HEK293 (cell line): Measurements from ENCODE around the gene PNPLA2.

Experiments
- CTCF ChIA-PET: fragments of 350-600 bp; formaldehyde crosslinking; extraction: SDS; loops from one replicate; lab custom pipeline; 2021; ENCODE audit warnings: antibody characterized with exemption; lab: Yijun Ruan, JAX
- POLR2A ChIA-PET: fragments of 300-600 bp; formaldehyde crosslinking; extraction: SDS; loops from one replicate; lab custom pipeline; 2020; ENCODE audit warnings: antibody characterized with exemption, inconsistent platforms; lab: Yijun Ruan, JAX
- H3K27ac ChIP-seq: fragments of 200-500 bp; sonication (Bioruptor generic); 2 replicates; pipeline ENCODE4 v1.5.1; 2014; ENCODE audit warnings: low read depth, low read length, control low read depth, inconsistent platforms; ENCODE audit errors: extremely low read depth
- H3K36me3 ChIP-seq, 2 experiments: fragments of 200-500 bp in 1 of 2; sonication (Bioruptor generic) in 1 of 2; 1 replicate in 1 of 2; 2 replicates in 1 of 2; pipeline ENCODE4 v1.5.1; 2014 to 2017; ENCODE audit warnings: inconsistent platforms in 2 of 2, low read length in 2 of 2; ENCODE audit not compliant: control insufficient read depth in 2 of 2, insufficient read depth in 1 of 2
- H3K4me1 ChIP-seq: fragments of 200-500 bp; sonication (Bioruptor generic); 2 replicates; pipeline ENCODE4 v1.5.1; 2014; ENCODE audit warnings: mild to moderate bottlenecking, low read length, inconsistent platforms; ENCODE audit not compliant: control insufficient read depth, insufficient read depth
- H3K4me3 ChIP-seq: 2 replicates; pipeline ENCODE4 v1.5.1; 2011; ENCODE audit warnings: low read depth, mild to moderate bottlenecking, control low read depth, low read length, moderate library complexity
- H3K9me3 ChIP-seq: fragments of 200-500 bp; sonication (Bioruptor generic); 2 replicates; pipeline ENCODE4 v1.5.1; 2014; ENCODE audit warnings: low read depth, low read length, inconsistent platforms; ENCODE audit not compliant: control insufficient read depth, insufficient read depth
- EGR2 ChIP-seq: fragments of 450-650 bp; formaldehyde crosslinking; IDR thresholded peaks from 2 replicates; pipeline ENCODE4 v1.5.1; 2016; ENCODE audit warnings: low read depth, missing biosample characterization, missing genetic modification characterization
- GLIS1 ChIP-seq: fragments of 450-650 bp; formaldehyde crosslinking; IDR thresholded peaks from 2 replicates; pipeline ENCODE4 v1.5.1; 2016; ENCODE audit warnings: missing biosample characterization, missing genetic modification characterization
- GLIS2 ChIP-seq: fragments of 450-650 bp; formaldehyde crosslinking; IDR thresholded peaks from 2 replicates; pipeline ENCODE4 v1.5.1; 2016; ENCODE audit warnings: missing biosample characterization, missing genetic modification characterization
- ZBTB8A ChIP-seq: fragments of 450-650 bp; formaldehyde crosslinking; IDR thresholded peaks from 2 replicates; pipeline ENCODE4 v1.5.1; 2016; ENCODE audit warnings: missing biosample characterization, missing genetic modification characterization
- ZFHX2 ChIP-seq: fragments of 450-650 bp; formaldehyde crosslinking; conservative IDR thresholded peaks from 2 replicates; pipeline ENCODE4 v1.5.1; 2016; ENCODE audit warnings: missing biosample characterization, missing genetic modification characterization
- ZFP69B ChIP-seq: fragments of 450-650 bp; formaldehyde crosslinking; IDR thresholded peaks from 2 replicates; pipeline ENCODE4 v1.5.1; 2016; ENCODE audit warnings: missing biosample characterization, missing genetic modification characterization
- ZIC2 ChIP-seq: fragments of 450-650 bp; formaldehyde crosslinking; IDR thresholded peaks from 2 replicates; pipeline ENCODE4 v1.5.1; 2016; ENCODE audit warnings: missing biosample characterization, missing genetic modification characterization
- ZNF10 ChIP-seq: fragments of 450-650 bp; formaldehyde crosslinking; IDR thresholded peaks from 2 replicates; pipeline ENCODE4 v1.5.1; 2017; ENCODE audit warnings: missing biosample characterization, missing genetic modification characterization
- ZNF138 ChIP-seq: fragments of 450-650 bp; formaldehyde crosslinking; IDR thresholded peaks from 2 replicates; pipeline ENCODE4 v1.5.1; 2016; ENCODE audit warnings: missing biosample characterization, missing genetic modification characterization, borderline replicate concordance
- ZNF157 ChIP-seq: fragments of 450-650 bp; formaldehyde crosslinking; IDR thresholded peaks from 2 replicates; pipeline ENCODE4 v1.5.1; 2016; ENCODE audit warnings: missing biosample characterization, missing genetic modification characterization
- ZNF184 ChIP-seq: fragments of 450-650 bp; IDR thresholded peaks from 2 replicates; pipeline ENCODE4 v1.5.1; 2018; ENCODE audit warnings: missing biosample characterization, mild to moderate bottlenecking, missing genetic modification characterization
- ZNF24 ChIP-seq: fragments of 450-650 bp; formaldehyde crosslinking; IDR thresholded peaks from 2 replicates; pipeline ENCODE4 v1.5.1; 2016; ENCODE audit warnings: missing biosample characterization, missing genetic modification characterization
- ZNF302 ChIP-seq: fragments of 450-650 bp; formaldehyde crosslinking; IDR thresholded peaks from 2 replicates; pipeline ENCODE4 v1.5.1; 2016; ENCODE audit warnings: missing biosample characterization, missing genetic modification characterization, low read depth
- ZNF48 ChIP-seq: fragments of 450-650 bp; formaldehyde crosslinking; IDR thresholded peaks from 2 replicates; pipeline ENCODE4 v1.5.1; 2016; ENCODE audit warnings: missing biosample characterization, missing genetic modification characterization
- ZNF529 ChIP-seq: fragments of 450-650 bp; formaldehyde crosslinking; IDR thresholded peaks from 2 replicates; pipeline ENCODE4 v1.5.1; 2017; ENCODE audit warnings: missing genetic modification characterization, missing biosample characterization; ENCODE audit not compliant: insufficient replicate concordance
- ZNF530 ChIP-seq: fragments of 450-650 bp; formaldehyde crosslinking; IDR thresholded peaks from 2 replicates; pipeline ENCODE4 v1.5.1; 2016; ENCODE audit warnings: low read depth, missing biosample characterization, missing genetic modification characterization
- ZNF580 ChIP-seq: fragments of 450-650 bp; formaldehyde crosslinking; IDR thresholded peaks from 2 replicates; pipeline ENCODE4 v1.5.1; 2016; ENCODE audit warnings: missing biosample characterization, missing genetic modification characterization
- ZNF600 ChIP-seq: fragments of 450-650 bp; formaldehyde crosslinking; IDR thresholded peaks from 2 replicates; pipeline ENCODE4 v1.5.1; 2016; ENCODE audit warnings: missing biosample characterization, missing genetic modification characterization
- ZNF624 ChIP-seq: fragments of 450-650 bp; formaldehyde crosslinking; IDR thresholded peaks from 2 replicates; pipeline ENCODE4 v1.5.1; 2017; ENCODE audit warnings: missing biosample characterization, missing genetic modification characterization
- ZXDB ChIP-seq: fragments of 450-650 bp; formaldehyde crosslinking; IDR thresholded peaks from 2 replicates; pipeline ENCODE4 v1.5.1; 2016; ENCODE audit warnings: missing biosample characterization, missing genetic modification characterization
- TF ChIP-seq, protein P1 (sequence below): fragments of 450-650 bp; formaldehyde crosslinking; IDR thresholded peaks from 2 replicates; pipeline ENCODE4 v1.5.1; 2016; ENCODE audit warnings: missing biosample characterization, missing genetic modification characterization

PNPLA2 gene

DNA sequence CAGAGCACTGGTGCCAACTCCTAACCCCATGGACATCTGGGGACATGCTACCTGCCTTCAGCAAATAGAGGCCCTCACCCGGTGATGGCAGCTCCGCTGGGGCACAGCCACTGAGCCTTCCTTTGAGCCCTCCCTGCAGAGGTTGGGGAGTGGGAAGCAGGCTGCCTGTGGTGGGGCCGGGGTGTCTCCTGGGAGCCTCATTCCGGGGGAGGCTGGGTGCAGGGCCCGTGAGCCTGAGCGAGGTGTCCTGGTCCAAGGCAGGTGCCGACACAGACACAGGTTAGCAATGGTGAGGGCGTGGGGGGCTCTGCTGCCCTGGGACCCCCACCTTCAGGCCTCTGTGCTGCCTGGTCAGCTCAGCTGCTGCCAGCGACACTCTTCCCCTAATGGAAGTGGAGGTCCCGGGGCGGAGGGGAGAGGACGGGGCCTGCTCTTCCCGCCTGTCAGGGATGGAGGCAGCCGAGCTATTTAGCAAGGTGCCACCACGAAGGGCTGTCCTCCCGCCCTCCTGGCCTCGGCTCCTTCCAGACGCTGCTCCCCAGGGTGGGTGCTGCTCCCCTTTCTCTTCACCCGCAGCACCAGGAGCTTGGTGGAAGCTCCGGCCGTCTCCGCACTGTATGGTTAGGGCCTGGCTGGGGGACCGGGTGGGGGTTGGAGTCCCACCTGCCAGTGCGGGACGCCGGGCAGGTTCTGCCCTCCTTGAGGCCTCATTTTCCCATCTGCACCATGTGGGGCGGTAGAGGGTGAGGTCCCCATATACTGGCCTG, 35.2 kb downstream of the PNPLA2 start:
- Histone ChIP-seq H3K4me1 (0 out of 2 replicates have a peak, but pooled peaks cover 1% of the 10 kb centered on the region), H3K27ac (no peak overlapping the region), H3K36me3 (no peaks in the 10 kb centered on the region), H3K9me3 (no peaks in the 10 kb centered on the region), H3K4me3 (no peak overlapping the region)
- TF ChIP-seq ZNF580 (tag by site-specific recombination) (no peak), ZXDB (tag by site-specific recombination) (no peak), ZBTB8A (tag by site-specific recombination) (no peak), ZNF10 (tag by site-specific recombination) (peak; percentile 55; the same call in 1 of the 2 replicates), ZNF600 (tag by site-specific recombination) (peak; percentile 32; the same call in 1 of the 2 replicates), ZNF24 (tag by site-specific recombination) (no peak), ZNF624 (tag by site-specific recombination) (no peak), ZNF48 (tag by site-specific recombination) (no peak), ZFP69B (tag by site-specific recombination) (no peak), GLIS1 (tag by site-specific recombination) (no peak), ZNF157 (tag by site-specific recombination) (no peak), ZNF529 (tag by site-specific recombination) (peak; percentile 65)
- ChIA-PET POLR2A (no interaction called here), CTCF (no interaction called here)

GRCh38 chr11:854601-855329, 36.1 kb downstream of the PNPLA2 start:
- CTCF ChIA-PET, result interaction anchor here (0.6 kb wide), 1 partner anchor 1182 kb away, joined by 3 read pairs; no protein-coding TSS in a partner anchor
- H3K36me3 ChIP-seq, result no peaks in the 10 kb centered on the region
- no peak overlapping the region for H3K27ac ChIP-seq

More at GRCh38 chr11:854601-855329, 36.1 kb downstream of the PNPLA2 start:
- POLR2A ChIA-PET, result interaction anchor here (1.0 kb wide), 1 partner anchor 14 kb away, joined by 3 read pairs; no protein-coding TSS in a partner anchor
- Histone ChIP-seq H3K4me3 (no peak overlapping the region), H3K9me3 (no peaks in the 10 kb centered on the region)
- peak; percentile 25; the same call in 1 of the 2 replicates for TF ChIP-seq GLIS2
- TF ChIP-seq, protein P1, sequence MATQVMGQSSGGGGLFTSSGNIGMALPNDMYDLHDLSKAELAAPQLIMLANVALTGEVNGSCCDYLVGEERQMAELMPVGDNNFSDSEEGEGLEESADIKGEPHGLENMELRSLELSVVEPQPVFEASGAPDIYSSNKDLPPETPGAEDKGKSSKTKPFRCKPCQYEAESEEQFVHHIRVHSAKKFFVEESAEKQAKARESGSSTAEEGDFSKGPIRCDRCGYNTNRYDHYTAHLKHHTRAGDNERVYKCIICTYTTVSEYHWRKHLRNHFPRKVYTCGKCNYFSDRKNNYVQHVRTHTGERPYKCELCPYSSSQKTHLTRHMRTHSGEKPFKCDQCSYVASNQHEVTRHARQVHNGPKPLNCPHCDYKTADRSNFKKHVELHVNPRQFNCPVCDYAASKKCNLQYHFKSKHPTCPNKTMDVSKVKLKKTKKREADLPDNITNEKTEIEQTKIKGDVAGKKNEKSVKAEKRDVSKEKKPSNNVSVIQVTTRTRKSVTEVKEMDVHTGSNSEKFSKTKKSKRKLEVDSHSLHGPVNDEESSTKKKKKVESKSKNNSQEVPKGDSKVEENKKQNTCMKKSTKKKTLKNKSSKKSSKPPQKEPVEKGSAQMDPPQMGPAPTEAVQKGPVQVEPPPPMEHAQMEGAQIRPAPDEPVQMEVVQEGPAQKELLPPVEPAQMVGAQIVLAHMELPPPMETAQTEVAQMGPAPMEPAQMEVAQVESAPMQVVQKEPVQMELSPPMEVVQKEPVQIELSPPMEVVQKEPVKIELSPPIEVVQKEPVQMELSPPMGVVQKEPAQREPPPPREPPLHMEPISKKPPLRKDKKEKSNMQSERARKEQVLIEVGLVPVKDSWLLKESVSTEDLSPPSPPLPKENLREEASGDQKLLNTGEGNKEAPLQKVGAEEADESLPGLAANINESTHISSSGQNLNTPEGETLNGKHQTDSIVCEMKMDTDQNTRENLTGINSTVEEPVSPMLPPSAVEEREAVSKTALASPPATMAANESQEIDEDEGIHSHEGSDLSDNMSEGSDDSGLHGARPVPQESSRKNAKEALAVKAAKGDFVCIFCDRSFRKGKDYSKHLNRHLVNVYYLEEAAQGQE, result no peak
- no peak for TF ChIP-seq ZNF302
- TF ChIP-seq ZNF530 (tag by site-specific recombination), result no peak
- TF ChIP-seq EGR2 (tag by site-specific recombination), result peak; percentile 69
- TF ChIP-seq ZNF600 (tag by site-specific recombination), result peak; percentile 44; the same call in 1 of the 2 replicates
- peak; percentile 79 for TF ChIP-seq ZFHX2 (tag by site-specific recombination)
- no peak for TF ChIP-seq ZNF138 (tag by site-specific recombination)
- TF ChIP-seq ZNF184 (tag by site-specific recombination), result no peak
- peak; percentile 70 for TF ChIP-seq ZIC2 (tag by site-specific recombination)
- TF ChIP-seq, all 188 proteins: peak for 5
- no peaks in the 10 kb centered on the region for H3K4me1 ChIP-seq
